ENCODE measurements around the gene GJD4.

The GJD4 gene

DNA sequence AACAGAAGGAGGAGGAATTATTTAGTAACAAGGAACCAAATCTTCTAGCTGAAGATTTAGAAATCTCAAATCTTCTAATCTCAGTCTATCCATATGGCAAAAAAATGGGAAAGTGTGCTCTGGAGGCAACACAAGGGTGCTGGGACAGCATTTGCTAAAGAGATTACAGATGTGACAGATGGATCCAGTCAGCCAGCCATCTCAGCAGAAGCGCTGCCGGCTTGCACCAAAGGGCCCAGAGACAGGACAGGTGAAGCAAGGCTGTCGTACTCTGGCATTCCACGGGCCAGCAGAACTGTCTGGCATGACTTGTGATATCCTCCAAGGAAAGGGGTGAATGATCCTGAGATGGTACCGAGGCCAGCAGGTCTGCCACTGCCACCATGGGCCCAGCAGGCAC lies 45.7 kb upstream of the GJD4 start:
- H4K20me1 ChIP-seq (ENCODE audit: control insufficient read depth, insufficient read depth, low read depth, low read length): no peaks in the 10 kb centered on the region
- no peaks in the 10 kb centered on the region for H3F3A ChIP-seq (ENCODE audit: control insufficient read depth, insufficient read depth)
- no peaks in the 10 kb centered on the region for H3K9me2 ChIP-seq (replicated peaks; ENCODE audit: control insufficient read depth, low read length)
- H3K79me2 ChIP-seq (ENCODE audit: control insufficient read depth, low read length): no peaks in the 10 kb centered on the region
- no peak overlapping the region for H3K4me3 ChIP-seq (ENCODE audit: low read length)
- no peaks in the 10 kb centered on the region; the same call in 1 of the 2 replicates for H3K36me3 ChIP-seq (ENCODE audit: control insufficient read depth, low read length)
- H3K27ac ChIP-seq (ENCODE audit: low read depth, low read length): no peak overlapping the region
- H3K4me2 ChIP-seq (ENCODE audit: low read length): no peak overlapping the region
- no peaks in the 10 kb centered on the region for H3K9me3 ChIP-seq (ENCODE audit: control insufficient read depth, insufficient read depth, low read length)
- H3K27me3 ChIP-seq (ENCODE audit: control insufficient read depth, low read length): no peaks in the 10 kb centered on the region
- peaks cover 11% of the 10 kb centered on the region for H3K4me1 ChIP-seq (ENCODE audit: control insufficient read depth, low read length)
- TF ChIP-seq EZH2phosphoT487 (IDR thresholded peaks at IDR 0.05; ENCODE audit: borderline replicate concordance, low read length): no peak
- TF ChIP-seq, protein P1, sequence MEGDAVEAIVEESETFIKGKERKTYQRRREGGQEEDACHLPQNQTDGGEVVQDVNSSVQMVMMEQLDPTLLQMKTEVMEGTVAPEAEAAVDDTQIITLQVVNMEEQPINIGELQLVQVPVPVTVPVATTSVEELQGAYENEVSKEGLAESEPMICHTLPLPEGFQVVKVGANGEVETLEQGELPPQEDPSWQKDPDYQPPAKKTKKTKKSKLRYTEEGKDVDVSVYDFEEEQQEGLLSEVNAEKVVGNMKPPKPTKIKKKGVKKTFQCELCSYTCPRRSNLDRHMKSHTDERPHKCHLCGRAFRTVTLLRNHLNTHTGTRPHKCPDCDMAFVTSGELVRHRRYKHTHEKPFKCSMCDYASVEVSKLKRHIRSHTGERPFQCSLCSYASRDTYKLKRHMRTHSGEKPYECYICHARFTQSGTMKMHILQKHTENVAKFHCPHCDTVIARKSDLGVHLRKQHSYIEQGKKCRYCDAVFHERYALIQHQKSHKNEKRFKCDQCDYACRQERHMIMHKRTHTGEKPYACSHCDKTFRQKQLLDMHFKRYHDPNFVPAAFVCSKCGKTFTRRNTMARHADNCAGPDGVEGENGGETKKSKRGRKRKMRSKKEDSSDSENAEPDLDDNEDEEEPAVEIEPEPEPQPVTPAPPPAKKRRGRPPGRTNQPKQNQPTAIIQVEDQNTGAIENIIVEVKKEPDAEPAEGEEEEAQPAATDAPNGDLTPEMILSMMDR (IDR thresholded peaks at IDR 0.05; ENCODE audit: low read depth, low read length, poor library complexity, severe bottlenecking): no peak

DNA sequence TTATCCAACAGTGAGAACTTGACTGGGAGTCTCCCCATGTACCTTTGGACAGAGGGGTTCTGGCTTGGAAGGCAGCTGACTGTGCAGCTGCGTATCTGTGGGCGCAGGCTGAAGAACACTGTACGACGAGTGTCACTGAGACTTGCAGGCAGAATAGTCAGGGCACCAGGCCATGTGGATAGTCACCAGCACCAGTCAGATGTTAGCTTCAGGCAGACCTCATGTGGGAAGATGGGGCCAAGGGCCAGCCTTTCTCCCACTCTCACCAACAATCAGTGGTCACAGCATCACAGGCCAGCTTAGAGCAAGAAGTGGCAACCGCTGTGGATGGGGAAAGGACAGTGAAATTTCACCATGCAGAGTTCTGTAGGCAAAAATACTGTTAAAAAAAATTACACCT lies 43.4 kb upstream of the GJD4 start:
- H3F3A ChIP-seq (ENCODE audit: control insufficient read depth, insufficient read depth): no peaks in the 10 kb centered on the region
- no peaks in the 10 kb centered on the region for H4K20me1 ChIP-seq (ENCODE audit: control insufficient read depth, insufficient read depth, low read depth, low read length)
- H3K27ac ChIP-seq (ENCODE audit: low read depth, low read length): no peak overlapping the region
- no peaks in the 10 kb centered on the region for H3K9me3 ChIP-seq (ENCODE audit: control insufficient read depth, insufficient read depth, low read length)
- TF ChIP-seq EZH2phosphoT487 (IDR thresholded peaks at IDR 0.05; ENCODE audit: borderline replicate concordance, low read length): no peak
- TF ChIP-seq, protein P1 (IDR thresholded peaks at IDR 0.05; ENCODE audit: low read depth, low read length, poor library complexity, severe bottlenecking): no peak
- peaks cover 8% of the 10 kb centered on the region for H3K4me1 ChIP-seq (ENCODE audit: control insufficient read depth, low read length)
- H3K4me3 ChIP-seq (ENCODE audit: low read length): no peak overlapping the region
- no peaks in the 10 kb centered on the region for H3K27me3 ChIP-seq (ENCODE audit: control insufficient read depth, low read length)
- H3K9me2 ChIP-seq (replicated peaks; ENCODE audit: control insufficient read depth, low read length): no peaks in the 10 kb centered on the region
- H3K4me2 ChIP-seq (ENCODE audit: low read length): no peak overlapping the region
- H3K79me2 ChIP-seq (ENCODE audit: control insufficient read depth, low read length): no peaks in the 10 kb centered on the region
- no peaks in the 10 kb centered on the region; the same call in 1 of the 2 replicates for H3K36me3 ChIP-seq (ENCODE audit: control insufficient read depth, low read length)

DNA sequence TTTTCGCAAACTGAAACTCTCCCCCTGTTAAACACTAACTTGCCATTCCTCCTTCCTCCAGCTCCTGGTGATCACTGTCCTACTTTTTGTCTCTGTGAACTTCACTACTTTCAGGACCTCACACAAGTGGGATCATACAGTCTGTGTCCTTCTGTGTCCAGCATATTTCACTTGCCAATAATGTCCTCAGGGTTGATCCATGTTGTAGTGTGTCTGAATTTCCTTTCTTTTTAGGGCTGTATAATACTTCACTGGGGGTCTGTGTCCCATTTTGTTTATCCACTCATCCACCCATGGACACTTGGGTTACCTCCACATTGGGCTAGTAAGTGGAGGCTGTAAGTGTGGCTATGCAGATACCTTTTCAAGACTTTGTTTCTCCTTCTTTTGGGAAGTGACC lies 42.7 kb upstream of the GJD4 start:
- Histone ChIP-seq H3K79me2 (ENCODE audit: control insufficient read depth, low read length) (no peaks in the 10 kb centered on the region), H3K36me3 (ENCODE audit: control insufficient read depth, low read length) (no peaks in the 10 kb centered on the region; the same call in 1 of the 2 replicates), H3K4me2 (ENCODE audit: low read length) (no peak overlapping the region), H3K27ac (ENCODE audit: low read depth, low read length) (no peak overlapping the region), H3K4me3 (ENCODE audit: low read length) (no peak overlapping the region), H3K9me2 (replicated peaks; ENCODE audit: control insufficient read depth, low read length) (no peaks in the 10 kb centered on the region), H3K27me3 (ENCODE audit: control insufficient read depth, low read length) (no peaks in the 10 kb centered on the region), H3F3A (ENCODE audit: control insufficient read depth, insufficient read depth) (no peaks in the 10 kb centered on the region), H3K4me1 (ENCODE audit: control insufficient read depth, low read length) (peaks cover 8% of the 10 kb centered on the region), H3K9me3 (ENCODE audit: control insufficient read depth, insufficient read depth, low read length) (no peaks in the 10 kb centered on the region), H4K20me1 (ENCODE audit: control insufficient read depth, insufficient read depth, low read depth, low read length) (no peaks in the 10 kb centered on the region)
- TF ChIP-seq EZH2phosphoT487 (IDR thresholded peaks at IDR 0.05; ENCODE audit: borderline replicate concordance, low read length): no peak
- TF ChIP-seq, protein P1 (IDR thresholded peaks at IDR 0.05; ENCODE audit: low read depth, low read length, poor library complexity, severe bottlenecking): no peak
